ENCODE results near the gene SLC35F3. TPM values are rescaled to one million over a fixed set of nuclear protein-coding genes. Genes with fewer than 3 reads are reported as not detected.

Gene SLC35F3
- total and polyA plus RNA-seq, 3 experiments from 2014 or later = 0.21 to 7.8 (median 6.9) TPM

GRCh38 chr1:234107416-234108021 lies 203.0 kb downstream of the SLC35F3 start:
- Histone ChIP-seq H3K36me3 (ENCODE audit: insufficient read depth, low read length) (no peaks in the 10 kb centered on the region), H3K4me1 (ENCODE audit: insufficient read depth, low read length) (no peaks in the 10 kb centered on the region), H3K9me3 (ENCODE audit: low read length) (no peaks in the 10 kb centered on the region), H3K27ac (ENCODE audit: low read depth, low read length) (no peak overlapping the region), H3K27me3 (ENCODE audit: insufficient read depth, low read length, poor library complexity, severe bottlenecking) (no peaks in the 10 kb centered on the region), H3K4me3 (ENCODE audit: low read length) (no peak overlapping the region)
- H3K4me1 Mint-ChIP-seq = no peaks in the 10 kb centered on the region
- H3K9me3 Mint-ChIP-seq = no peaks in the 10 kb centered on the region
- no peak overlapping the region for H3K4me3 Mint-ChIP-seq
- no peaks in the 10 kb centered on the region for H3K36me3 Mint-ChIP-seq
- no peak for DNase-seq
- ChIA-PET POLR2A (no interaction called here), CTCF (interaction anchor here (0.6 kb wide), 1 partner anchor 23 kb away, joined by 3 read pairs; no protein-coding TSS in a partner anchor)
- H3K27me3 Mint-ChIP-seq = peaks cover 4 to 22% of the 10 kb centered on the region in 2 donors
- no peak overlapping the region for H3K27ac Mint-ChIP-seq

GRCh38 chr1:234108921-234109320 lies 204.4 kb downstream of the SLC35F3 start:
- no peaks in the 10 kb centered on the region for H3K36me3 Mint-ChIP-seq
- H3K9me3 Mint-ChIP-seq = no peaks in the 10 kb centered on the region
- POLR2A ChIA-PET = no interaction called here
- Histone ChIP-seq H3K9me3 (ENCODE audit: low read length) (no peaks in the 10 kb centered on the region), H3K36me3 (ENCODE audit: insufficient read depth, low read length) (no peaks in the 10 kb centered on the region), H3K4me1 (ENCODE audit: insufficient read depth, low read length) (no peaks in the 10 kb centered on the region), H3K27ac (ENCODE audit: low read depth, low read length) (no peak overlapping the region), H3K27me3 (ENCODE audit: insufficient read depth, low read length, poor library complexity, severe bottlenecking) (no peaks in the 10 kb centered on the region), H3K4me3 (ENCODE audit: low read length) (no peak overlapping the region)
- H3K4me1 Mint-ChIP-seq = no peaks in the 10 kb centered on the region
- no peak overlapping the region for H3K4me3 Mint-ChIP-seq
- CTCF ChIA-PET = no interaction called here
- no peak overlapping the region for H3K27ac Mint-ChIP-seq
- H3K27me3 Mint-ChIP-seq = peaks cover 1 to 13% of the 10 kb centered on the region in 2 donors
- DNase-seq = no peak

- H3K9me3 ChIP-seq (ENCODE audit: low read length) = no peaks in the 10 kb centered on the region
- no peak for DNase-seq
- CTCF ChIA-PET = no interaction called here
- H3K27me3 Mint-ChIP-seq = peaks cover 0 to 22% of the 10 kb centered on the region in 2 donors
- no peak overlapping the region for H3K27ac ChIP-seq (ENCODE audit: low read depth, low read length)
- no peaks in the 10 kb centered on the region for H3K9me3 Mint-ChIP-seq
- H3K36me3 Mint-ChIP-seq = no peaks in the 10 kb centered on the region
- H3K4me3 ChIP-seq (ENCODE audit: low read length) = no peak overlapping the region
- H3K27ac Mint-ChIP-seq = no peak overlapping the region
- no peak overlapping the region for H3K4me3 Mint-ChIP-seq
- peaks cover 1 to 4% (median 3%) of the 10 kb centered on the region in 3 donors for H3K4me1 Mint-ChIP-seq
- no peaks in the 10 kb centered on the region for H3K4me1 ChIP-seq (ENCODE audit: insufficient read depth, low read length)
- POLR2A ChIA-PET = no interaction called here
- H3K27me3 ChIP-seq (ENCODE audit: insufficient read depth, low read length, poor library complexity, severe bottlenecking) = no peaks in the 10 kb centered on the region
- H3K36me3 ChIP-seq (ENCODE audit: insufficient read depth, low read length) = no peaks in the 10 kb centered on the region
Measured at GRCh38 chr1:234109840-234110239, 205.4 kb downstream of the SLC35F3 start.

- peaks cover 3 to 9% (median 4%) of the 10 kb centered on the region in 3 donors for H3K4me1 Mint-ChIP-seq
- CTCF ChIA-PET = no interaction called here
- Histone ChIP-seq H3K4me3 (ENCODE audit: low read length) (no peak overlapping the region), H3K27ac (ENCODE audit: low read depth, low read length) (no peak overlapping the region), H3K9me3 (ENCODE audit: low read length) (no peaks in the 10 kb centered on the region), H3K36me3 (ENCODE audit: insufficient read depth, low read length) (no peaks in the 10 kb centered on the region), H3K27me3 (ENCODE audit: insufficient read depth, low read length, poor library complexity, severe bottlenecking) (no peaks in the 10 kb centered on the region), H3K4me1 (ENCODE audit: insufficient read depth, low read length) (no peaks in the 10 kb centered on the region)
- no peak overlapping the region for H3K27ac Mint-ChIP-seq
- peaks cover 8 to 25% of the 10 kb centered on the region in 2 donors for H3K27me3 Mint-ChIP-seq
- H3K36me3 Mint-ChIP-seq = no peaks in the 10 kb centered on the region
- H3K4me3 Mint-ChIP-seq = no peak overlapping the region
- POLR2A ChIA-PET = no interaction called here
- no peak for DNase-seq
- H3K9me3 Mint-ChIP-seq = no peaks in the 10 kb centered on the region
Measured at GRCh38 chr1:234111458-234112142, 207.1 kb downstream of the SLC35F3 start.

- no peaks in the 10 kb centered on the region for H3K9me3 Mint-ChIP-seq
- no peak overlapping the region for H3K27ac Mint-ChIP-seq
- ChIA-PET POLR2A (no interaction called here), CTCF (interaction anchor here (1.5 kb wide), 1 partner anchor 10 kb away, joined by 4 read pairs; no protein-coding TSS in a partner anchor)
- peaks cover 3 to 9% (median 4%) of the 10 kb centered on the region in 3 donors for H3K4me1 Mint-ChIP-seq
- Histone ChIP-seq H3K27ac (ENCODE audit: low read depth, low read length) (no peak overlapping the region), H3K27me3 (ENCODE audit: insufficient read depth, low read length, poor library complexity, severe bottlenecking) (no peaks in the 10 kb centered on the region), H3K4me1 (ENCODE audit: insufficient read depth, low read length) (no peaks in the 10 kb centered on the region), H3K36me3 (ENCODE audit: insufficient read depth, low read length) (no peaks in the 10 kb centered on the region), H3K4me3 (ENCODE audit: low read length) (no peak overlapping the region), H3K9me3 (ENCODE audit: low read length) (no peaks in the 10 kb centered on the region)
- no peaks in the 10 kb centered on the region for H3K36me3 Mint-ChIP-seq
- DNase-seq = peak in 2 of 5 donors; percentile 5 to 6
- peak overlapping the region in 4 of 7 donors; percentile 24 to 70 (median 44) for H3K4me3 Mint-ChIP-seq
- H3K27me3 Mint-ChIP-seq = peaks cover 8 to 22% of the 10 kb centered on the region in 2 donors
Measured at GRCh38 chr1:234114648-234115307, 210.3 kb downstream of the SLC35F3 start.

- Mint-ChIP-seq H3K36me3 (no peaks in the 10 kb centered on the region), H3K27ac (no peak overlapping the region), H3K9me3 (peaks cover 2 to 4% (median 2%) of the 10 kb centered on the region in 5 donors), H3K27me3 (peaks cover 8 to 26% of the 10 kb centered on the region in 2 donors), H3K4me3 (no peak overlapping the region), H3K4me1 (peaks cover 3 to 9% (median 4%) of the 10 kb centered on the region in 3 donors)
- Histone ChIP-seq H3K27ac (ENCODE audit: low read depth, low read length) (no peak overlapping the region), H3K4me1 (ENCODE audit: insufficient read depth, low read length) (no peaks in the 10 kb centered on the region), H3K27me3 (ENCODE audit: insufficient read depth, low read length, poor library complexity, severe bottlenecking) (no peaks in the 10 kb centered on the region), H3K36me3 (ENCODE audit: insufficient read depth, low read length) (no peaks in the 10 kb centered on the region), H3K4me3 (ENCODE audit: low read length) (no peak overlapping the region), H3K9me3 (ENCODE audit: low read length) (no peaks in the 10 kb centered on the region)
- no peak for DNase-seq
- ChIA-PET CTCF (no interaction called here), POLR2A (no interaction called here)
Measured at GRCh38 chr1:234118911-234119310, 214.4 kb downstream of the SLC35F3 start.

- Mint-ChIP-seq H3K9me3 (peaks cover 2 to 4% (median 2%) of the 10 kb centered on the region in 5 donors), H3K27ac (no peak overlapping the region), H3K27me3 (peaks cover 8 to 24% of the 10 kb centered on the region in 2 donors), H3K36me3 (no peaks in the 10 kb centered on the region), H3K4me1 (peaks cover 3 to 9% (median 4%) of the 10 kb centered on the region in 3 donors), H3K4me3 (no peak overlapping the region)
- Histone ChIP-seq H3K27me3 (ENCODE audit: insufficient read depth, low read length, poor library complexity, severe bottlenecking) (no peaks in the 10 kb centered on the region), H3K4me3 (ENCODE audit: low read length) (no peak overlapping the region), H3K4me1 (ENCODE audit: insufficient read depth, low read length) (no peaks in the 10 kb centered on the region), H3K9me3 (ENCODE audit: low read length) (no peaks in the 10 kb centered on the region), H3K27ac (ENCODE audit: low read depth, low read length) (no peak overlapping the region), H3K36me3 (ENCODE audit: insufficient read depth, low read length) (no peaks in the 10 kb centered on the region)
- DNase-seq = no peak
- CTCF ChIA-PET = no interaction called here
- POLR2A ChIA-PET = no interaction called here
Measured at GRCh38 chr1:234119431-234119830, 215.0 kb downstream of the SLC35F3 start.

GRCh38 chr1:234120327-234120944 lies 216.0 kb downstream of the SLC35F3 start:
- Histone ChIP-seq H3K9me3 (ENCODE audit: low read length) (no peaks in the 10 kb centered on the region), H3K27ac (ENCODE audit: low read depth, low read length) (no peak overlapping the region), H3K36me3 (ENCODE audit: insufficient read depth, low read length) (no peaks in the 10 kb centered on the region), H3K4me3 (ENCODE audit: low read length) (no peak overlapping the region), H3K27me3 (ENCODE audit: insufficient read depth, low read length, poor library complexity, severe bottlenecking) (no peaks in the 10 kb centered on the region), H3K4me1 (ENCODE audit: insufficient read depth, low read length) (no peaks in the 10 kb centered on the region)
- Mint-ChIP-seq H3K4me1 (no peaks in the 10 kb centered on the region), H3K27me3 (peaks cover 9 to 26% of the 10 kb centered on the region in 2 donors), H3K9me3 (peaks cover 2 to 4% (median 2%) of the 10 kb centered on the region in 5 donors), H3K4me3 (no peak overlapping the region), H3K36me3 (no peaks in the 10 kb centered on the region), H3K27ac (no peak overlapping the region)
- ChIA-PET CTCF (no interaction called here), POLR2A (no interaction called here)
- no peak for DNase-seq
